ENCODE results near the gene ANKAR. TPM values are rescaled to one million over a fixed set of nuclear protein-coding genes. Genes with fewer than 3 reads are reported as not detected.

The ANKAR gene
- total RNA-seq, 1 donor from 2014 or later: 0.75 TPM

GRCh38 chr2:189639007-189639609 lies 35.4 kb upstream of the ANKAR start:
- Histone ChIP-seq H3K36me3 (no peaks in the 10 kb centered on the region), H3K27ac (no peak overlapping the region), H3K4me1 (peaks cover 0 to 3% of the 10 kb centered on the region in 2 donors), H3K4me3 (no peak overlapping the region), H3K9me3 (no peaks in the 10 kb centered on the region), H3K27me3 (no peaks in the 10 kb centered on the region)
- DNase-seq (ENCODE audit: low spot score in 2 of 2): no peak
- TF ChIP-seq CTCF (IDR thresholded peaks at IDR 0.05): no peak
- intact Hi-C loops (cut with DNase I): no loop called here

GRCh38 chr2:189641002-189641401 lies 33.5 kb upstream of the ANKAR start:
- Histone ChIP-seq H3K4me1 (no peaks in the 10 kb centered on the region), H3K9me3 (no peaks in the 10 kb centered on the region), H3K4me3 (no peak overlapping the region), H3K36me3 (no peaks in the 10 kb centered on the region), H3K27ac (no peak overlapping the region), H3K27me3 (no peaks in the 10 kb centered on the region)
- DNase-seq (ENCODE audit: low spot score in 2 of 2): no peak
- intact Hi-C loops (cut with DNase I): no loop called here
- TF ChIP-seq CTCF (IDR thresholded peaks at IDR 0.05): no peak

GRCh38 chr2:189641590-189641989 lies 32.9 kb upstream of the ANKAR start:
- H3K4me3 ChIP-seq: no peak overlapping the region
- H3K9me3 ChIP-seq: no peaks in the 10 kb centered on the region
- H3K27ac ChIP-seq: no peak overlapping the region
- no peaks in the 10 kb centered on the region for H3K36me3 ChIP-seq
- no peak for DNase-seq (ENCODE audit: low spot score in 2 of 2)
- intact Hi-C loops (cut with DNase I): no loop called here
- H3K4me1 ChIP-seq: no peaks in the 10 kb centered on the region
- no peaks in the 10 kb centered on the region for H3K27me3 ChIP-seq
- TF ChIP-seq CTCF (IDR thresholded peaks at IDR 0.05): no peak

GRCh38 chr2:189646521-189646920 lies 27.9 kb upstream of the ANKAR start:
- no peak for DNase-seq (ENCODE audit: low spot score in 2 of 2)

GRCh38 chr2:189648846-189649509 lies 25.5 kb upstream of the ANKAR start:
- H3K9me3 ChIP-seq: no peaks in the 10 kb centered on the region
- no peaks in the 10 kb centered on the region for H3K4me1 ChIP-seq
- H3K27ac ChIP-seq: no peak overlapping the region
- H3K4me3 ChIP-seq: no peak overlapping the region
- no peak for TF ChIP-seq CTCF (IDR thresholded peaks at IDR 0.05)
- no peaks in the 10 kb centered on the region for H3K27me3 ChIP-seq
- intact Hi-C loops (cut with DNase I): no loop called here
- no peak for DNase-seq (ENCODE audit: low spot score in 2 of 2)
- H3K36me3 ChIP-seq: no peaks in the 10 kb centered on the region

More at GRCh38 chr2:189646521-189646920, 27.9 kb upstream of the ANKAR start:
- intact Hi-C loops (cut with DNase I): no loop called here
- H3K27ac ChIP-seq: no peak overlapping the region
- no peak overlapping the region for H3K4me3 ChIP-seq
- H3K36me3 ChIP-seq: no peaks in the 10 kb centered on the region
- H3K4me1 ChIP-seq: no peaks in the 10 kb centered on the region
- no peaks in the 10 kb centered on the region for H3K27me3 ChIP-seq
- no peak for TF ChIP-seq CTCF (IDR thresholded peaks at IDR 0.05)
- H3K9me3 ChIP-seq: no peaks in the 10 kb centered on the region
